ENCODE data around the gene SCAF8. TPM values are rescaled to one million over a fixed set of nuclear protein-coding genes. Genes with fewer than 3 reads are reported as not detected.
A peak's percentile ranks its signal among the peaks of the same experiment; 100 is the strongest.

SCAF8 gene
- total and polyA plus RNA-seq, 2 experiments from 2014 or later: 18.9 to 42.0 TPM

DNA sequence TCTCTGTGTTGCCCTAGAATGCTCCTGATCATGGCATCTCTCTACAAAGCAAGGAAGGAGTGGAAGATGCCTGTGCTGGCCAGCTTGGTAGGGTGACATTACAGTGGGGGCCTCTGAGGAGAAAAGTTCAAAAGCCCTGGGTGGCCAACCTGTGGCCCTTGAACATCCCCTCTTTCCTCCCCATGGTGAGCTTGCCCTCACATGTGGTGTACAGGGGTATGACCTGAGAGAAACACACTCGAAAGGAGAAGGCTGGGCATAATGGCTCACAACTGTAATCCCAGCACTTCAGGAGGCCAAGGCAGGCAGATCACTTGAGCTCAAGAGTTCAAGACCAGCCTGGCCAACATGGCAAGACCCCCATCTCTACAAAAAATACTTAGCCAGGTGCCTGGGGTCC lies 36.6 kb upstream of the SCAF8 start:
- H3K36me3 ChIP-seq: no peaks in the 10 kb centered on the region
- TF ChIP-seq, protein P1, sequence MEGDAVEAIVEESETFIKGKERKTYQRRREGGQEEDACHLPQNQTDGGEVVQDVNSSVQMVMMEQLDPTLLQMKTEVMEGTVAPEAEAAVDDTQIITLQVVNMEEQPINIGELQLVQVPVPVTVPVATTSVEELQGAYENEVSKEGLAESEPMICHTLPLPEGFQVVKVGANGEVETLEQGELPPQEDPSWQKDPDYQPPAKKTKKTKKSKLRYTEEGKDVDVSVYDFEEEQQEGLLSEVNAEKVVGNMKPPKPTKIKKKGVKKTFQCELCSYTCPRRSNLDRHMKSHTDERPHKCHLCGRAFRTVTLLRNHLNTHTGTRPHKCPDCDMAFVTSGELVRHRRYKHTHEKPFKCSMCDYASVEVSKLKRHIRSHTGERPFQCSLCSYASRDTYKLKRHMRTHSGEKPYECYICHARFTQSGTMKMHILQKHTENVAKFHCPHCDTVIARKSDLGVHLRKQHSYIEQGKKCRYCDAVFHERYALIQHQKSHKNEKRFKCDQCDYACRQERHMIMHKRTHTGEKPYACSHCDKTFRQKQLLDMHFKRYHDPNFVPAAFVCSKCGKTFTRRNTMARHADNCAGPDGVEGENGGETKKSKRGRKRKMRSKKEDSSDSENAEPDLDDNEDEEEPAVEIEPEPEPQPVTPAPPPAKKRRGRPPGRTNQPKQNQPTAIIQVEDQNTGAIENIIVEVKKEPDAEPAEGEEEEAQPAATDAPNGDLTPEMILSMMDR (IDR thresholded peaks at IDR 0.05; ENCODE audit: low read depth, low read length): no peak
- no peaks in the 10 kb centered on the region for H3K9me3 ChIP-seq (ENCODE audit: low read depth)
- H3K4me1 ChIP-seq (ENCODE audit: low read depth): no peaks in the 10 kb centered on the region
- H3K4me3 ChIP-seq: no peak overlapping the region
- no peak overlapping the region for H3K27ac ChIP-seq
- peaks cover 3% of the 10 kb centered on the region for H3K27me3 ChIP-seq
- no peak for DNase-seq (ENCODE audit: low read depth in 1 of 2, low spot score in 1 of 2)

DNA sequence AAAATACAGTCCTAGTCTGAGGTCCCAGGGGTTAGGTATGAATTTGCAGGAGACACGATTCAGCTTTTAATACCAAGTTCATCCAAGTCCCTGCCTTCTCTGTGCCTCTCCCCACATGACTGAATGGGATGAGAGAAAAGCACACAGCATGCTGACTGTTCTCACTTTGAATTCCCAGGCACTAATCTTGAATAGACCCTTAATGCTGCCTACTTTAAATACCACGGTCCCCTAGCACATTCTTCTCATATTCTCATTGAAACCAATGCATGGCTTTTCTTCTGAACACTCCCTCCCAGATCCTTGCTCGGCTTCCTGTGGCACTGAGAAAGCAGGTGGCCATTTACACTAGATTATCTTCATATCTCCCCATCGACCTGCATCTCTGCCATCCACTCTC lies 30.1 kb upstream of the SCAF8 start:
- H3K9me3 ChIP-seq (ENCODE audit: low read depth): no peaks in the 10 kb centered on the region
- H3K4me3 ChIP-seq: no peak overlapping the region
- H3K4me1 ChIP-seq (ENCODE audit: low read depth): no peaks in the 10 kb centered on the region
- H3K36me3 ChIP-seq: no peaks in the 10 kb centered on the region
- TF ChIP-seq, protein P1 (IDR thresholded peaks at IDR 0.05; ENCODE audit: low read depth, low read length): no peak
- DNase-seq (ENCODE audit: low read depth in 1 of 2, low spot score in 1 of 2): peak in 1 of 2 donors; percentile 6
- H3K27ac ChIP-seq: no peak overlapping the region
- peaks cover 3% of the 10 kb centered on the region for H3K27me3 ChIP-seq

DNA sequence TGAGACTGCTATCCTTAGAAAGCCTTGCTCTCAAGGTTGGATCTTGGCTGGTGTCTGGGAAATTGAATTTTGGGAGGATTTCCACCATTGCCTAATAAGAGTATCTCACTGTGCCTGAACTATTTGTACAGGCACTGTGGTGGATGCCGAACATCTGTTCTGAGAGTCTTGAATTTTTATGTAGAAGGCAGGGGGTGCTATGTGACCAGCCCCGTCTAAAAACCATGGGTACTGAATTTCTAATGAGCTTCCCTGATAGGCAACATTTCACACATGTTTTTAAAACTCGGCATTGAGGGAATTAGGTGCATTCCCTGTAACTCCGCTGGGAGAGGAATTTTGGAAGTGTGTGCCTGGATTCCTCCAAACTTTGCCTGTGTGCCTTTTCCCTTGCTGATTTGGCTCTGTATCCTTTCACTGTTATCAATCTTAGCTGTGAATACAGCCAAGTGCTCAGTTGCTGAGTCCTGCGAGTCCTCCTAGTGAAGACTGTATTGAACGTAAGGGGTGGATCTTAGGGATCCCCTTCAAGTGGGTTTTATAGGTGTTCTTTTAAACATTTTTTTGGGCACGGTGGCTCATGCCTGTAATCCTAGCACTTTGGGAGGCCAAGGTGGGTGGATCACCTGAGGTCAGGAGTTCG lies 27.6 kb upstream of the SCAF8 start:
- Histone ChIP-seq H3K27ac (no peak overlapping the region), H3K27me3 (peaks cover 7% of the 10 kb centered on the region)

DNA sequence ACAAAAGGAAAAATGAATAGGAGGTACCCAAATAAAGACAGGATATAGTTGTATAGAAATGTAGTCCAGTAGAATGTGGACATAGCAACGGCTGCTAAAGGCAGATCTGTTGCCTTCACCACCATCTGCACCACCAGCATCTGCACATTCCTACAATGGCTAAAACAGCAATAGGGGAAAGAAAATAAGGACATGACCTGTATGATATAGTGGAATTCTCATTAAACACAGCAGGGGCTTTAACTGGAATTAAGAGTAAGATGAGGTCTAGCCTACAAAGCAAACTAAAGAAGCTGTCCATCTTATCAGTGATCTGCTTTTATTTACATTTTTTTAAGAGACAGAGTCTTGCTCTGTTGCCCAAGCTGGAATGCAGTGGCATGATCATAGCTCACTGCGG lies 26.8 kb upstream of the SCAF8 start:
- no peak overlapping the region for H3K4me3 ChIP-seq
- no peaks in the 10 kb centered on the region for H3K9me3 ChIP-seq (ENCODE audit: low read depth)
- H3K27me3 ChIP-seq: peaks cover 4% of the 10 kb centered on the region
- H3K4me1 ChIP-seq (ENCODE audit: low read depth): no peaks in the 10 kb centered on the region
- TF ChIP-seq, protein P1 (IDR thresholded peaks at IDR 0.05; ENCODE audit: low read depth, low read length): no peak
- no peak overlapping the region for H3K27ac ChIP-seq
- DNase-seq (ENCODE audit: low read depth in 1 of 2, low spot score in 1 of 2): no peak
- H3K36me3 ChIP-seq: no peaks in the 10 kb centered on the region

More for the DNA sequence above, 27.6 kb upstream of the SCAF8 start:
- Histone ChIP-seq H3K9me3 (ENCODE audit: low read depth) (no peaks in the 10 kb centered on the region), H3K36me3 (no peaks in the 10 kb centered on the region), H3K4me3 (no peak overlapping the region), H3K4me1 (ENCODE audit: low read depth) (no peaks in the 10 kb centered on the region)
- TF ChIP-seq, protein P1 (IDR thresholded peaks at IDR 0.05; ENCODE audit: low read depth, low read length): peak; percentile 19
- DNase-seq (ENCODE audit: low read depth in 1 of 2, low spot score in 1 of 2): peak in 1 of 2 donors; percentile 45

DNA sequence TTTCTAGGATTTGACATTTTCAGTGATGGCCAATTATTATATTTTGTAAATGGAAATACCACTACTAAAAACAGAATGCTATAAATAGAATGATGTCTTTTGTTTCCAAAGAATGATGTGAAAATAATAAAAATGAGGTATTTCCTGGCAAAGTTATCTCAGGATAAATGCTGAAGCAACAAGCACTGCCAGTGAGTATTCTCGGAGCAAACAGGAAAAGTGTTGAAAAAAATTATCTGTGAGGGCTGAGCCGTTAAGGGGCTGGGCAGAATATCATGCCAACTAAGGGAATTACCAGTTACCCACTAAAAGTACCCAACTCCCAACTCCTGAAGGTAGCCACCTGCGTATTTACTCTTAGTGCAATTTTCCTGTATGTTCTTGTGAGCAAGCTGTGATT lies 23.6 kb upstream of the SCAF8 start:
- Histone ChIP-seq H3K9me3 (ENCODE audit: low read depth) (no peaks in the 10 kb centered on the region), H3K27me3 (peaks cover 4% of the 10 kb centered on the region), H3K36me3 (no peaks in the 10 kb centered on the region), H3K27ac (no peak overlapping the region), H3K4me1 (ENCODE audit: low read depth) (peaks cover 4% of the 10 kb centered on the region), H3K4me3 (no peak overlapping the region)
- TF ChIP-seq, protein P1 (IDR thresholded peaks at IDR 0.05; ENCODE audit: low read depth, low read length): no peak
- DNase-seq (ENCODE audit: low read depth in 1 of 2, low spot score in 1 of 2): no peak

Data from cardiac muscle cell (in vitro differentiated cells and primary cell).